Fibroblast of upper back skin (primary cell): ENCODE data around the gene STN1.
A peak's percentile ranks its signal among the peaks of the same experiment; 100 is the strongest.

Source experiments
- DNase-seq: peaks from one replicate; pipeline ENCODE4 v3.0.0-alpha.2; 2013

The STN1 gene, protein sequence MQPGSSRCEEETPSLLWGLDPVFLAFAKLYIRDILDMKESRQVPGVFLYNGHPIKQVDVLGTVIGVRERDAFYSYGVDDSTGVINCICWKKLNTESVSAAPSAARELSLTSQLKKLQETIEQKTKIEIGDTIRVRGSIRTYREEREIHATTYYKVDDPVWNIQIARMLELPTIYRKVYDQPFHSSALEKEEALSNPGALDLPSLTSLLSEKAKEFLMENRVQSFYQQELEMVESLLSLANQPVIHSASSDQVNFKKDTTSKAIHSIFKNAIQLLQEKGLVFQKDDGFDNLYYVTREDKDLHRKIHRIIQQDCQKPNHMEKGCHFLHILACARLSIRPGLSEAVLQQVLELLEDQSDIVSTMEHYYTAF

DNA sequence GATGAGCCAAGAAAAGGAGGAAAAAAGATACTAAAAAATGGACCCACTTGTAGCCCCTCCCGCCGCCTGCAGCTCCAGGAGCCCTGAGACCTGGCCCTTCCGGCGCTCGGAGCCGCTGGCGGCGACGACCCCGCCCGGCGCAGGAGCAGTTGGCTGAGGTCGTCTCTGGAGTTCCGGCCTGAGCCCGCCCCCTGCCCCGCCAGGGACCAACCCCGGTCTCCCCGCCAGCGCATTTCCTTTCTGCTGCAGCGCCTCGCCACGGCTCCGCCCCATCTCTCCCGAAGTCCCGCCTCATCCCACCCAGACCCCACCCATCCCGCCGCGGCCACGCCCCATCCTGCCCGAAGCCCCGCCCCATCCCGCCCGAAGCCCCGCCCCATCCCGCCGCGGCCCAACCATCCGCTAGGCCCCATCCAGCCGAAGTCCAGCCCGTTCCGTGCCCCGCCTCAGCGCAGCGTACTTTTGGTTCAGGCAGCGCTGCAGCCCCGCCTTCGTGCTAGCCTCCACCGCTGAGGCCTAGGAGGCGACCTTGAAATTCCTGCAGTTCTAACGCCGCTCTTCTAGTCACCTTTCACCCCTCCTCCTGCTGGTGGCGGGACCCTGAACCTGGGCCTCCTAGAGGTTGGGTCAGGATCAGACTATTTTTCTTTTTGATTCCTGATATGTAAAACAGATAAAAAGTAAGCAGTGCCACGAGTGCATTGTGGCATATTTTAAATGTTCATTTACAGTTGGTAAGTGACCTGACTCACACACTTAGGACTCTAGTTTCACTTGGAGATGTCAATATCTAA lies at the start of gene STN1:
Gene STN1 (minus strand): TSS at position 132 of the 794 bp plus-strand sequence. CDS start 590 bp downstream, outside the sequence.
- peak; percentile 96 for DNase-seq

DNA sequence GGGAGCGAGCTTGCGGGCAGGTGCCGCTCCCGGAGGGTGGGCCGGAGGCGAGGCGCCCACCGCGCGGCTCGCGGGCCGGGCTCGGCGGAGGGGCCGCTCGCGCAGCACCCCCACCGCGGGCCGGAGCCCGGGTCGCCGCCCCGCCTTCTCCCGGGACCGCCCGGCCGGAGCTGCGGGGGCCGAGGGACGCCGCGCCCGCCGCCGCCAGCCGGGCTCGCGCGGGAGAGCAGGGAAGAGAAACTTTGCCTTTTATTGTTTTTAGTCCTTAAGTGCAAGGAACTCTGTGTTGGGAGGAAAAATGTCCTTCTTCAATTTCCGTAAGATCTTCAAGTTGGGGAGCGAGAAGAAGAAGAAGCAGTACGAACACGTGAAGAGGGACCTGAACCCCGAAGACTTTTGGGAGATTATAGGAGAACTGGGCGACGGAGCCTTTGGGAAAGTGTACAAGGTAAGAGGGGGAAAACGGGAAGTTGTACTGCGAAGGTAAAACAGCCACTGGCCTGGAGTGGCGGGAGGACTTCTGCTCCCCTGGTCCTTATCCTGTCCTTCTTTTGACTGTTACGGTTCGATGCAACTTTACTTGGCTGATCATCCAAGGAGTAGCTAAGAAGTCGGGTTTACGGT lies 49.6 kb upstream of the STN1 start:
- DNase-seq = no peak

DNA sequence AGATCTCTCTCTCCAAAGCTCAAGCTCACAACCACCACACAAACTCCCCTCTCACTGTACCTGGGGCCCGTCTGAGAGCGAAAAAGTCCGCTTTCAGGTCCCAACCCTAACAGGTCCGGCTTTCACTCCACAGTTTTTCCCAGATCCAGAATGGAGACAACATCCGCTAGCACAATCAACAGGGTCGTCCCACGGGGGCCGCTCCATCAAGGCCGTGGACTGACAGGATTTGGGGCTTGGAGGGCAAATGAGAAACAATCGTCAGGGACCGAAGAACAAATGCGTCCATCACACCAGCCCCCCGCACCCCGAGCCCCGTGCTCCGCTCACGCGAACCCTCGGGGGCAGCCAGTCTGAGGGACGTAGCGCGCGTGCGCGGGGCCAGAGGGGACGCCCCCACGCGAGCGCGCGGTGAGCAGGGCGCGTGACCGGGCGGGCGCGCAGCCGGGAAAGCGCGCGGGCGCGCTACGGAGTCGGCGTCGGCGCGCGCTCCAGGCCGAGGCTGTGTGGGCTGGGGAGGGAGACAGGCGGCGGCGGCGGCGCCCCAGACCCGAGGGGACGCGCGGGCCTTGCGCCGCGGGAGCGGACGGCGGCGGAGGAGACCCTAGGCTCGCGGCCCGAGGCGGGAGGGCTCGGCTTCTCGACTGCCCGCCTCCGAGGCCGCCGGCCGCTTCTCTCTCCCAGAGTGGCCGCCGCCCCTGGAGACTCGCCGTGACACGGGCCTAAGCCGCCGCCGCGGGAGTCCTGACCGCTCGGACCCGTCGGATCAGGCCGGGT lies 48.9 kb upstream of the STN1 start, which contains the start of gene SLK:
Gene SLK (plus strand): TSS at position 470 of the 777 bp plus-strand sequence. CDS start 606 bp downstream, outside the sequence.
- peak; percentile 79 for DNase-seq

DNA sequence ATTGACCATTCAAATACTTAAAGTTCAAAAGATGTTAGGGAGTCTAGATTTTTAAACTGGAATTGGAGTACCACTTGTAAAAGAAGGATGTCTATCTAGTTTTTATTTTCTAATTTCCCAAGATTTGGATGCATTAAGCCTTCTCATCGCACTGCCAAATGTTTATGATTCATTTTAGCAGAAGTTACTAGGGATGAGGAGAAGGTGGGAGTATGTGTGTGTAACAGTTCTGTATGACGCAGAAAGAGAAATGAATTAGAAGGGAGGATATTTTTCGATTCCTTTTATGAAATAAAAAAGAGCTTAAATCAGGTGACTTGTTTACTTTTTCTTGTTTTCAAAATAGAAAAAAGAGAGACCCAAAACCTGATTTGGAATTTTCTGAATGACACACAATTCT lies 42.1 kb upstream of the STN1 start:
- DNase-seq = no peak

DNA sequence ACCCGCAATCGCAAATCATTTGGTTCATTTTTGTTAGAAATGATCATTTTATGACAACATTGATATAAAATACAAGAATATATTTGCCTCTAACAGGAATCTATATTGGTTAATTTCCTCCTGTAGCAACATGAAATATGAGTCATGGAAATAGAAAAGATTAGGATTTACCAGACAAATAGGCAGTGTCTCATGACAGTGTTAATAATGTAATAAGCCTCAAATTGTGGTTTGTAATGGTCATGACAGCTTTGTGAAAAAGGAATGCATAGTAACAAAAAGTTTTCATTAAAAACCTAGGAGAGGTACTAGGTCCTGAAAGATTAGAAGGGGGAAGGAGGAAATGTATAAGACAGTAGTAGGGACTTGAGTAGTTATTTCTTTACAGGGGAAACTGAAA lies 41.0 kb upstream of the STN1 start:
- DNase-seq = no peak

DNA sequence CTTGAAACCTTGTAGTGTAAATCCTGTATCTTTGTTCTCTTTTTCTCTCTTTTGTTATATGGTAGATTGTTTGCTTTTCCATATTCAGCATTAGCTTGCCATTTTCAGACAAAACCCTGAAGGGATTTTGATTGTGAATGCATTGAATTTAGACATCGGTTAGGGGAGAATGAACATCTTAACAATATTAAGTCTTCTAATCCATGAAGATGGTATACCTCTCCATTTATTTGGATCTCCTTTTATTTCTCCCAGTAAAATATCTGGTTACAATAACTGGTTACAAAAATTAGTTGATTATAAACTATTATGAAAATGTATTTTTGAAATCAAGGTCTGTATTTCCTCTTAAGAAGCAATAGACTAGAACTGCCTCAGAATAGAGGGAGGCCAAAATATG lies 36.6 kb upstream of the STN1 start:
- no peak for DNase-seq

DNA sequence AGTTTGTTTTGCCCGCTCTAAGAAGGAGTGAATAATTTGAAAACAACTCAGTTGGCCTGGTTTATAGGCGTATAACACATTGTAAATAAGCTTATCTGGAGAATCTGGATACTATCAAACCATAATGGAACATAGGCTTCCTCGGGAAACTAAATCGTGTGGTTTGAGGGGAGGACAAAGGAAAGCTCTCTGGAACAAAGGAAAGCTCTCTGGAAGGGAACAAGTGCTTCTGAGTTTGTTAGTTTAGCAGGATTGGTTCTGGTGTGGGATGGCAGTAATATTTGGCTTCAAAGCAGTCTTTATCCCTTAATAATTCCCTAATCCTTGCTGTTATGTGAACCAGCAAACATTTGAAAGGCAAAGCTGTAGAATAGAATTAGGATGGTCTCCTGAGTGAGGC lies 34.0 kb upstream of the STN1 start:
- DNase-seq = no peak

DNA sequence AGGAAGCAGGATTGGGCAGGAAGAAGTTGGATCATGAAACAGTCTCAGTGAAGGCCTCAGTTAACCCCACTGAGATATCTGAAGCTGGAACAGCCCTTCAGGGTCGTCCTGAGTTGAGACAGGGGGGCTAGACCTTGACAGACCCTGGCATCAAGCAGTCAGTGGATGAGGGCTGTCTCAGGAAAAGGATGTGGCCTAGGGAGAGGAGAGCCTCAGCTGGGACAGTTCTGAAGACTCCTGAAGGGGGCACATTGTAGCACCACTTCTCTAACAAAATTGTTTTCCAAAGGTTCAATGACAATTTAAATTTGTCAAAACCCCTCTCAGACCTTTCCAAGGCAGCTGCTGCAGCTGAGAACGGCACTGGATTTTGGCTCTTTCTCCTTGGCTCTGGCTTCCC lies 33.2 kb upstream of the STN1 start:
- DNase-seq = no peak

DNA sequence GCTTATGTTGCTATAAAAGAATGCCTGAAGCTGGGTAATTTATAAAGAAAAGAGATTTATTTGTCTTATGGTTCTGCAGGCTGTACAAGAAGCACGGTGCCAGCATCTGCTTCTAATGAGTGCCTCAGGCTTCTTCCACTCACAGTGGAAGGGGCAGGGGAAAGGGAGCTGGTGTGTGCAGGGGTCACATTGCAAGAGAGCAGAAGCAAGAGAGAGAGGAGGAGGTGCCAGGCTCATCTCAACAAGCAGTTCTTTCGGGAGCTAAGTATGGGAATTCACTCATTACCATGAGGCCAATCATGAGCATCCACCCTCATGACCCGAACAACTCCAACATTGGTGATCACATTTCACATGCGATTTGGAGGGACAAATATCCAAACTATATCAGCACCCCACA lies 31.7 kb upstream of the STN1 start:
- no peak for DNase-seq

DNA sequence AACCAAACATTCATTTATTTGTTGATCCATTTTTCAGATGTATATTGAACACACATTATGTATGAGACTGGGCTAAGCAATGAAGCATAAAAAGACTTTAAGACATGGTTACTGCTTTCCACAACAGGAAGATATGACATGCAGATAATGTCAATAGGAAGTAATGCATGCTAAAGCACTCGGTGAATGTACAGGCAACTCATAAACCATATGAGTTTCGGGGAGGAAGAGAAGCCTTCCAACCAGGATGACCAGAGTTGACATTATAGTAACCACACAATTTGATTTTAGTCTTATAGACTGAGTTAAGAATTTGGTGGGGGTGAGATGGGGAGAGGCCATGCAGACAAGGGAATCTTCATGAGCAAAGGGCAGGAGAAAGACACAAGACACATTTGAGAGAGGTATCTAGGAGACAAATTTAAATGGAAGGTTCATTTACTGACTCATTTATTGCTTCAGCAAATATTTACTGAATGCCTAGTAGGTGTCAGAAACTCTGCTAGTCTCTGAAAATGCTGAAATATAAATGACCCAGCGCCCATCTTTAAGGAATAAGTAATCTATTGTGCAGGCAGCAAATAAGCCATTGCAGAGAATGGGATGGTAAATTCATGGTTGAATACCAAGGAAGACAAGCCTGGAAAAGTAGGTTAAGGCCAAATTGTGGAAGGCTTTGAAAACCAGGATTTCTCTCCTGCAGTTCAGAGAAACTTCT lies 30.0 kb upstream of the STN1 start:
- DNase-seq = no peak

DNA sequence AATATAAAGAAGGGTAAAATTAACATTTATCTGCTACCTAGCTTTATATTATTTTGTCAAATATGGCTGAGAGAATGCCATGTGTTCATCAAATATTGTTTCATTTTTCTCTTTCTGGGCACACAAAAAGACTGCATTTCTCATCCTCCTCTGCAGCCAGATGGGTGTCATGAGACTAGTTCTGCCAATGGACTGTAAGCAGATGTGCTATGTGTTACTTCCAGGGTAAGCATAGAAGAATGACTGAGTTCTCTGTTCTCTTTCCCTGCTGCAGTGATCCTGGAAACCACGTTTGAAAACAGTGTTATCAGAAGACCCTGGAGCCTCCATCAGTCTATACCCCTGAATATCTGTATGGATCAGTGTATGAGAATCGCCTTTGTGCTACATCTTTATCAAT lies 24.9 kb upstream of the STN1 start:
- DNase-seq = no peak

DNA sequence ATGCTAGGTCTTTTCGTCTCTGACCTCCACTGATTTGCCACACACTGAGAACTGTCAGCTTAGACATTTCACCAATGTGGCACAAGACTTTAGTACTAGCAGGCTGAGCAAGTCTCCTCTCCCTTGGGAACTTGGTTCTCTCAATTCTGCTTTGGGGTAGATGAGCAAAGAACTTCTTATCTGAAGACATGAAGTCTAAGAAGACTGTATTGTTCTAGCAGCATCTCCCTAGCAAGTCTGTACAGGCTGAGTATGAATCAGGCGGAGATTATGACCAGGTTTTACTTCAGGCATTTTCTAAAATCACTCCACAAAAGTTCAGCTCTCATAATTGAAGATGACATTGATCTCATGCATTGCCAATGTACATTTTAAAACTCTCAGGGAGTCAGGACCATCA lies 23.8 kb upstream of the STN1 start:
- DNase-seq = no peak

DNA sequence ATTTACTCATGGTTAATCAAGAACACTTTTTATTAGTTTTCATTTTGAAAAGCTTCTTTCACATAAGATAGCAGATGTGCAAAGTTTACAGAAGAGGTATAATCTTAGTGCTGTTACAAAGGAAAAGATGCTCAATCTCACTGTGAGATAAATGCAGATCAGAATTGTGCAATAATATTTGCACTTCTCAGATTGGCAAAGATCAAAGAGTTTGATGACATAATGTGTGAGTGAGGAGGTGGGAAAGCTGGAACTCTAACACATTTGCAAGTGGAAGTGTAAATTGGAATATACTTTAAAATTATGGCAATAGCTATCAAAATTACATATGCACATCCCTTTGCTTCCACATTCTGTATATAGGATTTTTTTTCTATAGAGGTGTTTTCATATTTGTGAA lies 21.5 kb upstream of the STN1 start:
- DNase-seq = no peak

DNA sequence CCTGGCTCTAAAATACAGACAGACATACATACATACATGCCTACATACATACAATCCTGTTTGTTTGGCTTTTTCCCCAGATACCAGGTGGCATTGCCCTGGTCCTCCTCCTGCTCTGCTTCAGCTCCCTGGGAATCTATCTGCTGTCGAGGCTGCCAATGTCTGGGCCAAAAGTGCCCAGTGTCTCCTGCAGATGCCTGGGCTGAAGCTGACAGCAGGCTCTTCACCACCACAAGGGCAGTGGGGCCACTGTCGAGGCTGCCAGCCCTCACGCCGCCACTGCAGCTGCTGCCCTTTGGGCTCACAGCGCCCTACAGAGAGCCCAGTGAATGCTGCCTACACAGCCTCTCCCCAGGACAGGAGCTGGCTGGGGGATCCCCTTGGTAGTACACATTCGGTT lies 18.0 kb upstream of the STN1 start:
- no peak for DNase-seq

DNA sequence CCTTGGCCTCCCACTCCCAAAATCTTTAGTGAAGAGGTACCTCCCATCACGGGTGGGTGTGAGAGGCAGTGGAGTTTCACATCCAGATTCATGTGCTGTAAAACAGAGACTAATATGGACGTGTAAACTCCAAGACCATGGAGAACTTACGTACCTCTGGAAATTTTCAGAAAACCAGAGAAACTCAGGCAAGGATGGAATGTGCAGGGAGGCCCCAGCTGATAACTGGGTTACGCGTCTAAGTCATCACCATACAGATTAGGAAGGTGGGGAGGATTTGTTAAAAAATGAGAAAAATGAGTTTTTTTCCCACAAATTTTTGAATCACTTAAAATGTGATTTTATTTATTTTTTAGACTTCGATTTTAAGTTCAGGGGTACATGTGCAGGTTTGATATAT lies 16.3 kb upstream of the STN1 start:
- DNase-seq = no peak

DNA sequence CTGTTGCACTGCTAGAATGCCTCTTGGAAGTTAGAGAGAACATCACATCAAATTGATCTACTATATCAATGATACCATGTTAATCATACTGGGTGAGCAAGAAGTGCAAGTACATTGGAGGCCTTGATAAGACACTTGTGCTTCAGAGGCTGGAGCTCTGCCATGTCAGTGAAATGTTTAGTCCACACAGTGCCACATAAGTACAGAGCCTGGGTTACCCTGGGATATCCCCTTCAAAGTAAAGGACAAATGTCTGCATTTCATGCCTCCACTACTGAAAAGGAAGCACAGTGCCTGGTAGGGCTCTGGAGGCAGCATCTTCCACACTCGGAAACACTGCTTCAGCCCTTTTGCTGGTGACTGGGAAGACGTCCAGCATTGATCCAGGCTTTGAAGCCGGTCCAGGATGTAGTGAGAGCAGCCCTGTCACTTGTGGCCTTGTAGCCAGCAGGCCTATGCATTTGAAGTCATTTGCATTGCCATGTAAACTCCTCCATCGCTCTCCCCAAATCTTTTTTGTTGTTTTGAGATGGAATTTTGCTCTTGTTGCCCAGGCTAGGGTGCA lies 15.7 kb upstream of the STN1 start:
- no peak for DNase-seq

DNA sequence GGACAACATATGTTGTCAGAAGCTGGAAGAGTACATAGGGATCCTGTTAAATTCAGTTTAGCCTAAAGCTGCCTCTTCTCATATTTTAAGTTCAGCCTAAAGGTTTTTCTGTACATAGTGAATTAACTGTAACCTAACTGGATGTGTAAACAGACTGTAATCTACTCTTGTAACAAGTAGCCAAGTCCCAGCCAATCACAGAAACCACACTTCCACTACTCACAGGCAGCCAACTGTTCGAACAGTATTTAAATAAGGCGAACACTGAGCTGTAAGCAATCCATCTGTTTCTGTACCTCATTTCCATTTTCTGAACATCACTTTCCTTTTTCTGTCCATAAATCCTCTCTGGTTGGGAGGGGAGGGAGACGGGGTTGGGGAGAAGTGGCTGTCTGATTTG lies 15.0 kb upstream of the STN1 start:
- DNase-seq = no peak

DNA sequence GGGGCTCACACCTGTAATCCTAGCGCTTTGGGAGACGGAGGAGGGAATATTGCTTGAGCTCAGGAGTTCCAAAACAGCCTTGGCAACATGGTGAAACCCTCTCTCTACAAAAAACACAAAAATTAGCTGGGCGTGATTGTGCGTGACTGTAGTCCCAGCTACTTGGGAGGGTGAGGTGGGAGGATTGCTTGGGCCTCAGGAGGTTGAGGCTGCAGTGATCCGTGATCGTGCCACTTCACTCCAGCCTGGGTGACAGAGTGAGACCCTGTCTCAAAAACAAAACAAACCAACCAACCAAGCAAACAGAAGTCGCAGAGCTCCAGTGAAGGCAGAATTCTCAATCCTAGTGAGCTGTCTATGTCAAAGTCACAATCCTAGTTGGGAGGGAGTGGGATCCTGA lies 14.3 kb upstream of the STN1 start:
- DNase-seq = no peak

DNA sequence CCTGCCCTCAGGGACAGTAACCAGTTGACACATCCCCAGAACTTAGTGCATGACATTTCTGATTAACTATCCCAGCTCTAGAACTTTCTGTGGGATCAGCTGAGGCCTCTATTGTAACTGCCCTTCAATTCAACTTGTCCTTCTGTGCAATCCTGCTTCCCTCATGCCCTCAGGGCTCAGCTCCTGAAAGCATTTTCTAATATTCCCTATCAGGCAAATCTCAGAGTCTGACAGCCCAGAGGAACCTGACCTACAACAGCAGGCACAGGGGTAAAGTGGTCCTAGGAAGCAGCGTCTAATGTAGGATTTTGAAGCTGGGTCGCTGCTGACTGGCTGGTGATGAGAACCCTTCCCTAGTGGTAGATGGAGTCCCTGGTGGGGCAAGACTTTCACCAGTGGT lies 13.6 kb upstream of the STN1 start:
- DNase-seq = no peak

DNA sequence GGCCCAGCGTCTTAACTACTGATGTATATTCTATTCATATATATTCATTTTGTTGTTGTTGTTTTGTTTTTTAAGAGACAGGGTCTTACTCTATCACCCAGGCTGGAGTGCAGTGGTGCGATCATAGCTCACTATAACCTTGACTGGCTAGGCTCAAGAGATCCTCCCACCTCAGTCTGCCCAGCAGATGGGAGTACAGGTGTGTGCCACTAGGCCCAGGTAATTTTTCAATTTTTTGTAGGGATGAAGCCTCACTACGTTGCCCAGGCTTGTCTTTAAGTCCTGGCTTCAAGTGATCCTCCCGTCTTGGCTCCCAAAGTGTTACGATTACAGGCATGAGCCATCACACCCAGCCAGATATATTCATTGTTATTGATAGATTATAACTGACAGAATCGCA lies 12.9 kb upstream of the STN1 start:
- no peak for DNase-seq

DNA sequence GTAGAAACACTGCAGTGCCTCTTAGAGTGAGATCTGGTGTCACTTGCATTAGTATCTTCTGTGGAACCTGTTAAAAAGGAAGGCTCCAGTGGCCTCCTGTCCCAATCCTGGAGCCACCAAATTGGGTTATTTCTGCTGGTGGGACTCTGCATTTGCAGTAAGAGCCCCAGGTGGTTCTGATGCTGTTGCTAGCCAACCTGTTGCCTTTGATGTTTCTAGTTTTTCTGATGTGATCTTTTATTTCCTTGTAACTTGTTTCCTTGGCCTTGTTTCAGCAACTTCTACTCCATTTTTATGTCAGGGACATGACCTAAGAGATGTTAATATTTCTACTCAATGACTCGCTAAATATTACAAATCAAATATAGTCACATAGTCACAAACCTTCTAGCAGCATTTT lies 12.5 kb upstream of the STN1 start:
- DNase-seq = no peak

DNA sequence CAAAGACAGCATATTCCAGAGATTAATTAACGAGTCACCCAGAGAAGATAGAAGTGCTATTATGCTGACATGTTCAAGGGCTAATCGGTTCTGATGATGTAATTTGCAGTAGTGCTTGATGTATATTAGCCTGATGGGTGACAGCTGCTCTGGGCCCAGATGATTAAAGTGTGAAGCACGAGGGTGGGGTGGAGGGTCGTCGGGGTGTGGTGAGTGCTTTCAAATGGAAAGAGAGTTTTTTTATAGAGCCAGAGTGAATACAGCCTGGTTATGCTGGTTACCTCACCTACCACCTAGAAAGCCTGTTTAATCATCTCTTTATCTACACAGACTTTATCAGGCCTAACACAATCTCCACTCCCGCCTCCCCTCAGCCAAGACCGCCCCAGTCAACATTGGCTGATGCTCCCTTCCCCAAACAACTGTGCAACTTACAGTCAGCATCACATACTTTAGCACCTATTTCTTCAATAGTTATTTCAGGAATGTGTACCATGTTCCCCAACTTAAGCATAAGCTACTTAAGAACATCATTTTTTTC lies 11.5 kb upstream of the STN1 start:
- DNase-seq = peak; percentile 27
